GM21367 (cell line): ENCODE measurements around the gene KDM1A.
"Not testable (repeated sequence)": the region's sequence is repeated elsewhere in the genome, so short reads cannot be mapped to it uniquely, and the experiment has no call there.

Experiments used
- ATAC-seq: cut with Tn5 transposase; IDR thresholded peaks from one replicate; pipeline ENCODE4 v1.9.1; 2021; ENCODE audit not compliant: unreplicated experiment

KDM1A gene

GRCh38 chr1:23019094-23019862, at the start of gene KDM1A:
Gene KDM1A, plus strand, starts transcription at chr1:23019468. Its CDS starts 129 bp downstream, at chr1:23019597.
- peak; percentile 86 for ATAC-seq

DNA sequence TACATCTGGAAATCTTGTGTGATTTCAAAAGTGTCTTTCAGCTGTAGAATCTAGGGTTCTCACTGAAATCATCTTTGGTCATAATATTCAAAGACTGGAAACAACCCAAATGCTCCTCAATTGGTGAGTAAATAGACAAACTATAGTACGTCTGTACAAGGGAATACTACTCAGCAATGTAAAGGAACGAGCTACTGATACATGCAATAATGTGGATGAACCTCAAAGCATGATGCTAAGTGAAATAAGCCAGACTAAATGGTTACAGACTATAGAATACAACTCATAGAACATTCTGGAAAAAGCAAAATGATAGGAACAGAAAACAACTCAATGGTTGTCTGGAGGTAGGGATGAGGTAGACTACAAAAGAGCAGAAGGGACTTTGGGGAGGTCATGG, 49.2 kb upstream of the KDM1A start:
- no peak for ATAC-seq

GRCh38 chr1:22971161-22971560, 48.1 kb upstream of the KDM1A start:
- no peak for ATAC-seq

- no peak for ATAC-seq
These were observed 47.5 kb upstream of the KDM1A start for GRCh38 chr1:22971611-22972405.

DNA sequence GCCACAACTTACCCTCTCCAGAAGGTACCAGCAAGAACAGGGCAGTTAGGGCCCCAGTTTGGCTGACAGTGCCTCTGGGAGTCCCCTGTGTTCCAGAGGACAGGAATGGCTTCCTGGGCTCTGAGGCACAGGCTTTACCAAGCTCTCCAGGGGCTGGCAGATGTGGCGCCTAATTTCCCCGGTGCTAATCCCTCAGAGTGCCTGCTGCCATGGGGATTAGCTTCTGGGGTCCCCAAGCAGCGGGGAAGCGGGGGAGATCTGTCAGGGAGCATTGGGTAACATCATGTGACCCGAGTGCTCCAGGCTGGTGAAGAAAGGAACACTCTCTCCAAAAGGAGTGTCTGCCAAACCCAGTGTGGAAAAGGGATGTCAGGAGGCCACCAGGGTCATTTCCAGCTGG, 46.5 kb upstream of the KDM1A start, which contains the start of gene LACTBL1:
Gene LACTBL1 (minus strand): TSS at position 107 of the 400 bp plus-strand sequence. CDS start 550 bp downstream, outside the sequence.
- no peak for ATAC-seq

DNA sequence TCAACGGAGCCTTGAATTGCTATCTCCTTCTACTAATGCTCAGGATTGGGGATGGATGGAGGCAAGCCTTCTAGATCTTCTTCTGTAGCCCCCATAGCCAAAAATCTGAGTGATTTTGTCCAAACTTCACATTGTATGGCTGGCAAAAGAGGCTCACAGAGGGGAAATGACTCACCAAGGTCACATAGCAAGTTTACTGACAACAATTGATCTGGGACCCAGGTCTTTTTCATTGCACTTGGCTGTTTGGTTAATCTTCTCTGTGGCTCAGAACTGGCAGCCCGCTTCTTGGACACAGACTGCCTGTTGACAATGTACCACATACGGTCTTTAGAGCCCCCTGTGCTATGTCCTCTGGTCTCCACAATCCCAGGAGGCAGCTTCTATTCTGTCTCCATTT, 43.6 kb upstream of the KDM1A start:
- no peak for ATAC-seq

GRCh38 chr1:22976127-22976460, 43.2 kb upstream of the KDM1A start:
- no peak for ATAC-seq

DNA sequence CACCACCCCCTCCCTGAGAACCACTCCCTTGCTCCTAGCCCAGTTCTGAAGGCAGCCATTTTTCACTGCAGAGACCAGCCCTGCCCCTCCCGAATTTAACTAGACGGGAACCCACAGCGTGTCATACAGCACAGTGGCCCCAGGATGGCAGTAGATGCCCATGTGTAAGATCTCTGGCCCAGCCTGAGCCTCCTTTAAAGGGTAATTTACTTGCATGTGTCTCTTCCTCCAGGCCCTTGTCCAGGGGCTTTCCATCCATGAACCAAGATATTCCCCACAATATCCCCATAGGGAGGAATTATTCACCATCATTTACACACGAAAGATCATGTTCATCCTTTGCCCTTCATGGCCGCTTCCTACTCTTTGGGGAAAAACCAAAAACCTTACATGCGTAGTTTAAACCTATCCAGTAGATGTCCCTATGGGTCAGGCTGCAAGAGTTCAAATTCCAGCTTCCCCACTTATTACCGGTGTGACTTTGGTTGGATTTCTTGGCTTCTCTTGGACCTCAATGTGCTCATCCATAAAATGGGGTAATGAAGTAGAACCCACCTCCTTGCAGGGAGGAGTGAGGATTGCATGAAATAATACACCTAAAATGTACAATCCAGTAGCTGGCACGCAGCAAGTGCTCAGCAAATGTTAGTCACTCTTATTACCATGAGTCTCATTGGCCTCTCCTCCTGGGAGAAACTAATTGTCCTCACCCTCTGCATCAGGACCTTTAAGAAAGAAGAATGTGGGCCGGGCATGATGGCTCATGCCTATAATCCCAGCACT, 42.6 kb upstream of the KDM1A start:
- no peak for ATAC-seq

DNA sequence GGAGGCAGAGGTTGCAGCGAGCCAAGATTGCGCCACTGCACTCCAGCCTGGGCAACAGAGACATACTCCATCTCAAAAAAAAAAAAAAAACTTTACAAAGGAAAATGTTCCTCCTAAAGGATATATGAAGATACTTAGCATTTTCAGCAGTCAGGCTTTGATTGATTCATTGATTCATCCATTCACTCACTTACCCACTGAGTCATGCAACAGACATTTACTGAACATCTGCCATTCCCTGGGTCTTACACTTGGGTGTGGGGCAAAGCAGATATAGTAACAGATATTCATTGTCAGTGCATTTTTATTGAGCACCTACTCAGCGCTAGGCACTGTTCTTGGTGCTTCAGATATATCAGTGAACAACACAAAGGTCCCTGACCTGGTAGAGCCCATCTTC, 41.0 kb upstream of the KDM1A start:
- ATAC-seq = no peak

- ATAC-seq = not testable (repeated sequence)
These were observed 38.8 kb upstream of the KDM1A start for GRCh38 chr1:22980471-22980790.

DNA sequence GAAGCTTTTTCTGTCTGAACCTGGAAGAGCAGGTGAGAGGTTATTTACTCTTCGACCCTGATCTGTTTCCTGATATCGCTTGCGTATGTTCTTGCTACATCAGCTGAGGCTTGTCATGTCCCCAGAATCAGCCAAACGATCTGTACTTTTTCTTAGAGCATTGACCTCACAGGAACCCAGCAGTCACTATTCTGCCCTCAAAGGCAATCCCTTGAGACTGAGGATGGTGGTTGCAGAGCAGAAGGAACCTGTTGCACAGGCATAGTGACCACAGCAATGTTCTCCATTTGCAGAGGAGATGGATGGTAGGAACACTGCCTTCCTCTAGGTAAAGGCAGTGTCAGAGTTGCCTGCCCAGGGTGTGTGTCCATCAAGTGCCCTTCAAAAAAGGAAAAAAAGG, 35.3 kb upstream of the KDM1A start:
- no peak for ATAC-seq

DNA sequence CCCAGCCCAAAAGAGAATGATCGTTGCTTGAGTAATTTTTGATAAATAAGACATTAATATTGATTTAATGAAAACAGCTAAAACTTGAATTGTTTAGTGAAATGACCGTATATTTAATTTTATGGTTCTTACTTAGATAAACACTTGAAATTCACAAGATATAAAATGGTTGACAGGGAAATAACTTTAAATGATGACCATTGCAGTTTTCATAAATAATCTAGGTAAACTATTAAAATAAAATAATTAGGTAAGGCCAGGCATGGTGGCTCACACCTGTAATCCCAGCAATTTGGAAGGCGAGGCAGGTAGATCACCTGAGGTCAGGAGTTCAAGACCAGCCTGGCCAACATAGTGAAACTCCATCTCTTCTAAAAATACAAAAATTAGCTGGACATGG, 26.9 kb upstream of the KDM1A start:
- ATAC-seq = not testable (repeated sequence)

GRCh38 chr1:22993220-22993795, 26.0 kb upstream of the KDM1A start:
- ATAC-seq = not testable (repeated sequence)

GRCh38 chr1:22995774-22996173, 23.5 kb upstream of the KDM1A start:
- ATAC-seq = no peak

- ATAC-seq = not testable (repeated sequence)
These were observed 21.7 kb upstream of the KDM1A start for GRCh38 chr1:22997528-22997927.

- not testable (repeated sequence) for ATAC-seq
These were observed 19.1 kb upstream of the KDM1A start for GRCh38 chr1:23000133-23000532.

GRCh38 chr1:23002218-23002617, 17.1 kb upstream of the KDM1A start:
- ATAC-seq = not testable (repeated sequence)

DNA sequence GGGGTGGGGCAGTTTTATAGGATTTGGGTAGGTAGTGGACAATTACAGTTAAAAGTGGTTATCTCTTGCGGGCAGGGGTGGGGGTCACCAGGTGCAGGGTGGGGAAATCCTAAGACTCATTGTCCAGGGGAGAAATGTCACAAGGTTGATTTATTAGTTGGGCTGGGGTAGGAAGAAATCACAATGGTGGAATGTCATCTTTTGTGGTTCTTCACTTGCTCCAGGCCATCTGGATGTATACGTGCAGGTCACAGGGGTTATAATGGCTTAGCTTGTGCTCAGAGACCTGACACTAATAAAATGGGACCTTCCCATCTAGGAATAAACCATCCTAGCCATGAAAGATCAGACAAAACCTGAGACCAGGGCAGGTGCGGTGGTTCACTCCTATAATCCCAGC, 15.2 kb upstream of the KDM1A start:
- no peak for ATAC-seq

DNA sequence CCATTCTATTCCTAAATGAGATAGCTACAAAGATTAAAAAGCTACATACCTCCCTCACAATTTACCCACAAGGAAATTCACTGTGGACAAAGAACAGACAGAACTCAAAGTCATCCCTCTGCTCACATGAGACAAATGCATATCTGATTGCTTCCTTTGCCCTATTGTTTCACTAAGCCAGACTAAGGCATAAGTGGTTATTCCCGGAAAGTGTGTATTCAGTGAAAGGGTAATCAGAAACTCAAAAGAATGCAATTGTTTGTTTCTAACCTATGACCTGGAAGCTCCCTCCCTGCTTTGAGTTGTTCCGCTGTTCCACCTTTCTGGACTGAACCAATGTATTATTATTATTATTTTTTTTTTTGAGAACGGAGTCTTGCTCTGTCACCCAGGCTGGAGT, 14.5 kb upstream of the KDM1A start:
- not testable (repeated sequence) for ATAC-seq

- no peak for ATAC-seq
These were observed 12.2 kb upstream of the KDM1A start for GRCh38 chr1:23007106-23007505.

GRCh38 chr1:23008901-23009300, 10.4 kb upstream of the KDM1A start:
- no peak for ATAC-seq
